Activated naive CD8-positive, alpha-beta T cell treated with anti-CD3 and anti-CD28 coated beads, Interleukin-2, amount 10 ng/mL, durations not matched to agents 7 days and 5 days (primary cell): ENCODE results near the gene SLC39A13. TPM values are rescaled to one million over a fixed set of nuclear protein-coding genes. Genes with fewer than 3 reads are reported as not detected.
A peak's percentile ranks its signal among the peaks of the same experiment; 100 is the strongest.

Experiments used
- ATAC-seq: fragments of 150-1000 bp; cut with Tn5 transposase; one replicate; pipeline ENCODE4 v1.10.0; 2021; ENCODE audit warnings: low read depth, moderate library complexity
- POLR2A ChIA-PET: fragments of 350-600 bp; sonication (Branson Sonifier 250); formaldehyde crosslinking; loops from one replicate; lab custom pipeline; 2021; ENCODE audit warnings: antibody characterized with exemption; lab: Charles Lee
- DNase-seq: peaks from one replicate; pipeline ENCODE4 v3.0.0; 2021
- H3K27ac Mint-ChIP-seq: one replicate; pipeline ENCODE4 v1.8.0; 2022; ENCODE audit warnings: mild to moderate bottlenecking, mixed read lengths
- H3K27me3 Mint-ChIP-seq: one replicate; pipeline ENCODE4 v1.8.0; 2022; ENCODE audit warnings: mild to moderate bottlenecking, moderate library complexity, mixed read lengths
- H3K36me3 Mint-ChIP-seq: one replicate; pipeline ENCODE4 v1.8.0; 2021; ENCODE audit warnings: mild to moderate bottlenecking, mixed read lengths
- H3K4me1 Mint-ChIP-seq: one replicate; pipeline ENCODE4 v1.8.0; 2021; ENCODE audit warnings: mixed read lengths
- H3K4me3 Mint-ChIP-seq: one replicate; pipeline ENCODE4 v1.8.0; 2022; ENCODE audit warnings: mild to moderate bottlenecking, moderate library complexity, mixed read lengths
- H3K9me3 Mint-ChIP-seq: one replicate; pipeline ENCODE4 v1.8.0; 2021; ENCODE audit warnings: mixed read lengths
- total RNA-seq, 2 experiments: library from RNA; stranded (reverse); gene quantifications; one replicate each; pipeline ENCODE4 v1.2.3, GENCODE V29; 2021

The SLC39A13 gene
- total RNA-seq, 2 experiments from 2014 or later: 33.1 to 38.2 TPM

DNA sequence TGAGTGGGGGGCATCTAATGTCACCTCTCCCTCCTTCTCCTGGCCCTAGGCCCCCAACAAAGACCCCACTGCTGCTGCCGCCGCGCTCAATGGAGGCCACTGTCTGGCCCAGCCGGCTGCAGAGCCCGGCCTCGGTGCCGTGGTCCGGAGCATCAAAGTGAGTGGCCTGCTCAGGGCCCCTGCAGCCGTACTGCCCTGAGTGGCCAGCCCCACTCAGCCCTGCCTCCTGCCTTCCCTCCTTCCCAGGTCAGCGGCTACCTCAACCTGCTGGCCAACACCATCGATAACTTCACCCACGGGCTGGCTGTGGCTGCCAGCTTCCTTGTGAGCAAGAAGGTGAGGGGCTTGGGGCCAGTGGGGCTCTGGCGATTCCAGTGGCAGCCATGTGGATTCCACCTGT, 5.0 kb downstream of the SLC39A13 start:
- POLR2A ChIA-PET: interaction anchor here (0.7 kb wide), 1 partner anchor 924 kb away, joined by 3 read pairs; no protein-coding TSS in a partner anchor
- Mint-ChIP-seq H3K9me3 (no peaks in the 10 kb centered on the region), H3K27ac (no peak overlapping the region), H3K36me3 (peaks cover 14% of the 10 kb centered on the region), H3K27me3 (no peaks in the 10 kb centered on the region), H3K4me3 (no peak overlapping the region), H3K4me1 (peaks cover 5% of the 10 kb centered on the region)
- DNase-seq (no peak), ATAC-seq (no peak)

DNA sequence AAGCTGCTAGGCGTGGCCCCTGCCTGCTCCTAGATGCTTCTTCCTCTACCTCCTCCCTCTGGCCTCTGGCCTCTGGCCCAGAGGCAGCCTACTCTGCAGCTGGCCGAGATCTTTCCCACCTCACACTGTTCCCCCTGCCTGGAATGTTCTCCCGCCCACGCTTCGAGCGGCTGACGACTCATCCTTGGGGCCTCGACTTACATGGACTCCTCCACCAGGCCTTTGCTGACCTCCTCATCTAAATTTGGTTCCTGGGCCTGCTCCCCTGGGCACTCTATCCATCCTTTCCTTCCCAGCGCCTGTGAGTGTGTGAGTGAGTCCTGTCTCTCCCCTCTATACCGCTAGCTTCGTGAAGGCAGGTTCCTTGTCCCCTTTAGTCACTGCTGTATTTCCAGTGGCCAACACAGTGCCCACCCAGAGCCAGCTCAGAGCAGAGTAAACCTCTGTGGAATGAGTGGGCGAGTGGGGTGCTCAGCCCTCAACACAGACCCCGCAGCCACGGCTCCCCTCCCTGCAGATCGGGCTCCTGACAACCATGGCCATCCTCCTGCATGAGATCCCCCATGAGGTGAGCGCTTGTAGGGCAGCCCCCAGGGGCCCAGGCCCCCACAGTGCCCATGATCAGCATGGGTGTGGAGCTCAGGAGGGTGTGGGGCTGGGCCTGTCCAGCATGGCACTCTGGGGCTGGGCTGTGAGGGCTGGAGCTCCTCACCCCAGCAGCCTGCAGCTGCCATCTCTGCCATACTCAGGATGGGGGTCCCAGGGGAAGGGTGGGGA, 5.7 kb downstream of the SLC39A13 start:
- H3K9me3 Mint-ChIP-seq: no peaks in the 10 kb centered on the region
- H3K4me3 Mint-ChIP-seq: no peak overlapping the region
- no peak for DNase-seq
- peaks cover 5% of the 10 kb centered on the region for H3K4me1 Mint-ChIP-seq
- H3K27me3 Mint-ChIP-seq: no peaks in the 10 kb centered on the region
- H3K36me3 Mint-ChIP-seq: peaks cover 18% of the 10 kb centered on the region
- no peak for ATAC-seq
- POLR2A ChIA-PET: interaction anchor here (0.6 kb wide), 1 partner anchor 40 kb away, joined by 4 read pairs; no protein-coding TSS in a partner anchor
- peak overlapping the region; percentile 25 for H3K27ac Mint-ChIP-seq

DNA sequence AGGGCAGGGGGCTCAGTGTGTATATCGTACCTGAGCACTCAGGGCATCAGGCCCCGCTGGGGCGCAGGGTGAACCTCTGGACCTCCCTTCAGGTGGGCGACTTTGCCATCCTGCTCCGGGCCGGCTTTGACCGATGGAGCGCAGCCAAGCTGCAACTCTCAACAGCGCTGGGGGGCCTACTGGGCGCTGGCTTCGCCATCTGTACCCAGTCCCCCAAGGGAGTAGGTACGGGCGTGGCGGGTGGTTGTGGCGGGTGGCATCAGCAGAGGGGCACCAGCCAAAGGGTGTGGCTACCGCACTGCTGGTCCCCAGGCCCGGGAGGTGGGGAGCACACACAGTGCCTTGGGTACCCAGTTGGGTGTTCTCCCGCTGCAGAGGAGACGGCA, 6.3 kb downstream of the SLC39A13 start:
- H3K27ac Mint-ChIP-seq: no peak overlapping the region
- ATAC-seq: no peak
- POLR2A ChIA-PET: interaction anchor here (0.6 kb wide), 1 partner anchor 40 kb away, joined by 4 read pairs; no protein-coding TSS in a partner anchor
- no peaks in the 10 kb centered on the region for H3K27me3 Mint-ChIP-seq
- peaks cover 19% of the 10 kb centered on the region for H3K36me3 Mint-ChIP-seq
- DNase-seq: no peak
- no peaks in the 10 kb centered on the region for H3K9me3 Mint-ChIP-seq
- H3K4me3 Mint-ChIP-seq: no peak overlapping the region
- H3K4me1 Mint-ChIP-seq: peaks cover 5% of the 10 kb centered on the region

DNA sequence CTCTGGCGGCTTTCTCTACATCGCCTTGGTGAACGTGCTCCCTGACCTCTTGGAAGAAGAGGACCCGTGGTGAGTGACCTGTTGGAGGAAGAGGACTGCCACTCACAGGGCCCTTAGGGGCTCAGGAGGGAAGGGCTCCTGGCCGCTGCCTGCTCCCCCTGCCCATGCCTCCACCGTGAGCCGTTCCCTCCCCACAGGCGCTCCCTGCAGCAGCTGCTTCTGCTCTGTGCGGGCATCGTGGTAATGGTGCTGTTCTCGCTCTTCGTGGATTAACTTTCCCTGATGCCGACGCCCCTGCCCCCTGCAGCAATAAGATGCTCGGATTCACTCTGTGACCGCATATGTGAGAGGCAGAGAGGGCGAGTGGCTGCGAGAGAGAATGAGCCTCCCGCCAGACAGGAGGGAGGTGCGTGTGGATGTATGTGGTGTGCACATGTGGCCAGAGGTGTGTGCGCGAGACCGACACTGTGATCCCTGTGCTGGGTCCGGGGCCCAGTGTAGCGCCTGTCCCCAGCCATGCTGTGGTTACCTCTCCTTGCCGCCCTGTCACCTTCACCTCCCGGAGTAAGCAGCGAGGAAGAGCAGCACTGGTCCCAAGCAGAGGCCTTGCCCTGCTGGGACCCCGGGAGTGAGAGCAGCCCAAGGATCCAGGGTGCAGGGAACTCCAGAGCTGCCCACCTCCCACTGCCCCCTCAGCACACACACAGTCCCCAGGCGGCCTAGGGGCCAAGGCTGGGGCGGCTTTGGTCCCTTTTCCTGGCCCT, 6.9 kb downstream of the SLC39A13 start:
- Mint-ChIP-seq H3K4me3 (no peak overlapping the region), H3K27me3 (no peaks in the 10 kb centered on the region), H3K4me1 (peaks cover 5% of the 10 kb centered on the region), H3K36me3 (peaks cover 23% of the 10 kb centered on the region), H3K27ac (no peak overlapping the region), H3K9me3 (no peaks in the 10 kb centered on the region)
- POLR2A ChIA-PET: interaction anchor here (0.6 to 0.8 kb wide), 2 partner anchors 11 to 39 kb away, joined by 4 read pairs; partner anchors contain the start of gene PSMC3
- DNase-seq: no peak
- no peak for ATAC-seq

DNA sequence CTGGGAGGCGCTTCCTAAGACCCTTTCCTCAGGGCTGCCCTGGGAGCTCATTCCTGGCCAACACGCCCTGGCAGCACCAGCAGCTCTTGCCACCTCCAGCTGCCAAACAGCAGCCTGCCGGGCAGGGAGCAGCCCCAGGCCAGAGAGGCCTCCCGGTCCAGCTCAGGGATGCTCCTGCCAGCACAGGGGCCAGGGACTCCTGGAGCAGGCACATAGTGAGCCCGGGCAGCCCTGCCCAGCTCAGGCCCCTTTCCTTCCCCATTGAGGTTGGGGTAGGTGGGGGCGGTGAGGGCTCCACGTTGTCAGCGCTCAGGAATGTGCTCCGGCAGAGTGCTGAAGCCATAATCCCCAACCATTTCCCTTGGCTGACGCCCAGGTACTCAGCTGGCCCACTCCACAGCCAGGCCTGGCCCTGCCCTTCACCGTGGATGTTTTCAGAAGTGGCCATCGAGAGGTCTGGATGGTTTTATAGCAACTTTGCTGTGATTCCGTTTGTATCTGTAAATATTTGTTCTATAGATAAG, 7.6 kb downstream of the SLC39A13 start:
- H3K9me3 Mint-ChIP-seq: no peaks in the 10 kb centered on the region
- H3K4me1 Mint-ChIP-seq: peaks cover 5% of the 10 kb centered on the region
- no peaks in the 10 kb centered on the region for H3K27me3 Mint-ChIP-seq
- H3K4me3 Mint-ChIP-seq: no peak overlapping the region
- no peak overlapping the region for H3K27ac Mint-ChIP-seq
- POLR2A ChIA-PET: interaction anchor here (0.8 kb wide), 1 partner anchor 10 kb away, joined by 4 read pairs; the partner anchor contains the start of gene PSMC3
- DNase-seq (no peak), ATAC-seq (no peak)
- peaks cover 23% of the 10 kb centered on the region for H3K36me3 Mint-ChIP-seq

DNA sequence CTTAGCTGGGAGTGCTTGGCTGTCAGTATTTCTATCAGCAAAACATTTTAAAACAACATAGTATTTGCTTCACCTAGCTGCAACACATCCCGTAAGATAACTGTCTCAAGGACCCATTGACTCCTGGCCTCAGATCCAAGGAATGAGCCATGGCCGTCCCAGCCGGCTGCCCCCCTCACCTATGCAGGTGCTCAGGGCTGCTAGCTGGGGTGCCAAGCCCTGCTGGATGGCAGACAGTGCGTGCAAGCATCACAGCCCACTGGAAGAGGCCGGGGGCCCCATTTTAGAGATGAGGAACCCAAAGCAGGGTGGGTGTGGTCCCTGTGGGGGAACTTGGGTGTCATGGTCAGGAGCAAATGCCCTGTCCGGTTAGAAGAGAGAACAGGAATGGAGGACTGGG, 9.3 kb downstream of the SLC39A13 start:
- ATAC-seq (no peak), DNase-seq (no peak)
- H3K9me3 Mint-ChIP-seq: no peaks in the 10 kb centered on the region
- H3K27ac Mint-ChIP-seq: peak overlapping the region; percentile 42
- no peak overlapping the region for H3K4me3 Mint-ChIP-seq
- peaks cover 5% of the 10 kb centered on the region for H3K4me1 Mint-ChIP-seq
- no peaks in the 10 kb centered on the region for H3K27me3 Mint-ChIP-seq
- H3K36me3 Mint-ChIP-seq: peaks cover 23% of the 10 kb centered on the region
- POLR2A ChIA-PET: interaction anchor here (1.4 to 1.8 kb wide), 2 partner anchors 8 to 9 kb away, joined by 3 to 5 read pairs; partner anchors contain the start of genes PSMC3 and SLC39A13

DNA sequence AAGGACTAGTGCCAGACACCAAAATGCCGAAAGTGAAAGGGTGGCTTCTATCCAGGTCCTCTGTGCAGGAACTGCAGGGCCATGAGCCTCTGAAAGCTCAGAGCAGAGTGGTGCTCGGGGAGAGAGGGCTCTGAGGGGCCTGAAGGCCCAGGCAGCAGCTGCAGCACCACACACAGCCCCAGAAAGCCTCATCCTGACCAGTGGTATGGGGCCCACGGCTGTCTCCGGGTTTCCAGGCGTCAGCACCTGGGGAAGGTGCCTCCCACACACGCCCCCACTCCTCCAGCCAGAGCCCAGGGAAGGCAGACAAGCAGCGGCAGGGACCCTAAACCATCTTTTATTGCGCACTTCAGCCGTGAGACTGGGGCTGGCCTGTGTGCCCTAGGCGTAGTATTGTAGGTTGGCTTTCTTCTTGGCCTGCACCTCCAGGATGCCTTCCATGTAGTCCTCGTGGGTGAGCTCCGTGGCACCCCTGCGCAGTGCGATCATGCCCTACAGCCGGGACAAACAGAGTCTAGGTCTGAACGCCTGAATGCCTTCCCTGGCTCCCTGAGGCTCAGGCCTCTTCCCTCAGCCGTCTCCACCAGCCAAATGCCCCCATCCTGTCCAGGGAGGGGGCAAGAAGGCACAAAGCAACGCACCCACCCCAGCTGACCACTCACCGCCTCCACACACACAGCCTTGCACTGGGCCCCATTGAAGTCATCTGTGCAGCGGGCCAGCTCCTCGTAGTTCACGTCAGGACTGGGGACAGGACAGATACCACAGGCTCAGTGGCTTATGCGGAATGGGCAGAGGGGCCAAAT, 10.3 kb downstream of the SLC39A13 start:
- Mint-ChIP-seq H3K9me3 (no peaks in the 10 kb centered on the region), H3K27me3 (no peaks in the 10 kb centered on the region), H3K4me1 (peaks cover 5% of the 10 kb centered on the region), H3K27ac (no peak overlapping the region), H3K36me3 (peaks cover 27% of the 10 kb centered on the region), H3K4me3 (no peak overlapping the region)
- DNase-seq (no peak), ATAC-seq (no peak)
- POLR2A ChIA-PET: interaction anchor here (0.7 kb wide), 1 partner anchor 361 kb away, joined by 3 read pairs; no protein-coding TSS in a partner anchor

DNA sequence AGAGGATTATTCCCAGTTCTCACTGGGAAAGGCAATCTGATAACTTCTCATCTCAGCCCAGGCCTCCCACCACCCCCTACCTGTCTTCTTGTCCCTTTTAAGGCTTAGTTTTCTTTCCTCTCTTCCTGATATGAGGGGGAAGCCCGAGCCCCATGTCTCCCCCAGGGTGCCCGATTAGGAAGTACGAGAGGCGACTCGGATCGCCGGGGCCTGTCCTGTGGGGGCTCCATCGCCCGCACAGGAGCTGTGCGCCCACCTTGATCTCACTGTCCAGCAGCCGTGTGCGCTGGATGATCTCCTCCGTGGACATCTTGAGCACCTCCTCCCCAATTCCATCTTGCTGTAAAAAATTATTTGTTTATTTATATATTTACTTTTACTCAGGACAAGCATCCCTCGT, 17.2 kb downstream of the SLC39A13 start:
- H3K27me3 Mint-ChIP-seq: no peaks in the 10 kb centered on the region
- no peaks in the 10 kb centered on the region for H3K9me3 Mint-ChIP-seq
- H3K4me3 Mint-ChIP-seq: peak overlapping the region; percentile 100
- DNase-seq (no peak), ATAC-seq (no peak)
- H3K27ac Mint-ChIP-seq: peak overlapping the region; percentile 99
- H3K36me3 Mint-ChIP-seq: peaks cover 16% of the 10 kb centered on the region
- POLR2A ChIA-PET: interaction anchor here (0.7 to 3.9 kb wide), 8 partner anchors 8 to 210 kb away, joined by 3 to 22 read pairs (median 4); partner anchors contain the start of gene DDB2
- H3K4me1 Mint-ChIP-seq: peaks cover 18% of the 10 kb centered on the region

DNA sequence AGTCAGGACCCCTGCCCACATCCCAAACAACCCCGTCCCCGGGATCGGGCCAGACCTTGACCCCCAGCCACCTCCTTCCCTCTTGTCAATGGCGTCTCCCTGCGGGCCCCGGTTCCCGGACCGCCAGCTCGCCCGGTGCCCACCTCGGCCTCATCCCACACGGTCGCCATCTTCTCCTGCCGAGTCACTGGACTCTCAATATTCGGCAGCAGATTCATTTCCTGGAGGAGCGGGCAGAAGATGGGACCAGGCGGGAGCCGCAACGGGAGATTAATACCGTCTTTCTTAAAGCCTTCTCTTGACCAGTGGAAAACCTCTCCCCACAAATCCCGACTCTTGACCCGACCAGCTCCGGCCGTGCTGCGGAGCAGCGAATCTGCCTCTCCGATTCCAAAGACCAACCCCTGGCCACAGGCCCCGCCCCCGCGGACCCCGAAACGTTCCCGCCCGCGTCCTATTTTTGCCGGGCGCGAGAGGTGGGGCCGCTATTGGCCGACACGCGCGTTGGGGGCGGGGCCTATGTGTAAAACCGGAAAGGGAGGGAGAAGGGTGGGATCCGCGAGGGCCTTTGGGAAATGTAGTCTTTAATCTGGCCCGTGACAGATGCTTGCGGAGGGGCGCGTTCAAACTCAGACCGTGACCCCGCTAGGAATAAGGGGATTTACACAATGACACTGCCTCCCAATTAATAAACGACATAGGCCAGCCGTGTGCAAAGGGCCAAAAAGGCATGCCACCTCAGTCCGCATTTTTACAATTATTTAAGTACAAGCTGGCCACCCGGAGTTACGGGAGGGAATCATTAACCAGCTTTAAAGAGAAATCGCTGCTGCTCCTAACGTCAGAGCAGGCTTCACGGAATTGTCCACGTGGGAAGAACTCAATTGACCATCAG, 17.9 kb downstream of the SLC39A13 start, which contains the start of gene PSMC3:
Gene PSMC3 (minus strand): TSS at position 378 of the 895 bp plus-strand sequence. CDS start 160 bp downstream, at position 218.
- ATAC-seq: peak; percentile 94
- H3K36me3 Mint-ChIP-seq: peaks cover 16% of the 10 kb centered on the region
- POLR2A ChIA-PET: interaction anchor here (0.7 to 3.9 kb wide), 11 partner anchors 9 to 211 kb away, joined by 3 to 22 read pairs (median 4); partner anchors contain the start of genes ACP2 and DDB2
- peaks cover 18% of the 10 kb centered on the region for H3K4me1 Mint-ChIP-seq
- H3K9me3 Mint-ChIP-seq: no peaks in the 10 kb centered on the region
- peak within 1 kb of the TSS; percentile 99 for H3K27ac Mint-ChIP-seq
- peak; percentile 99 for DNase-seq
- H3K27me3 Mint-ChIP-seq: no peaks in the 10 kb centered on the region
- H3K4me3 Mint-ChIP-seq: peak within 1 kb of the TSS; percentile 100

DNA sequence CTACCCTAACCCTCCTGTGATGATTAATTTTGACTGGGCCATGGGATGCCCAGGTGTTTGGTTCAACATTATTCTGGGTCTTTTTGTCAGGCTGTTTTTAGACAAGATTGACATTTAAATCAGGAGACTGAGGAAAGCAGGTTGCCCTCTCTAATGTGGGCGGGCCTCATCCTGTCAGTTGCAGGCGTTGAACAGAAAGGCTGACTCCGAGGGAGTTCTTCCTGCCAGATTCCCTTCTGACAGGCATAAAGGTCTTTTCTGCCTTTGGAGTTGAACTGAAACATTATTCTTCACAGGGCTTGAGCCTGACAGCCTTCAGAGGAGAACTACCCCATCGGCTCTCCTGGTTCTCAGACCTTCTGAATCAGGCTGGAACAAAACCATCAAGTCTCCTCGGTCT, 22.1 kb downstream of the SLC39A13 start:
- no peak for ATAC-seq
- no peak overlapping the region for H3K4me3 Mint-ChIP-seq
- no peak for DNase-seq
- peaks cover 3% of the 10 kb centered on the region for H3K36me3 Mint-ChIP-seq
- H3K27ac Mint-ChIP-seq: no peak overlapping the region
- H3K27me3 Mint-ChIP-seq: no peaks in the 10 kb centered on the region
- H3K4me1 Mint-ChIP-seq: peaks cover 5% of the 10 kb centered on the region
- POLR2A ChIA-PET: no interaction called here
- H3K9me3 Mint-ChIP-seq: no peaks in the 10 kb centered on the region

DNA sequence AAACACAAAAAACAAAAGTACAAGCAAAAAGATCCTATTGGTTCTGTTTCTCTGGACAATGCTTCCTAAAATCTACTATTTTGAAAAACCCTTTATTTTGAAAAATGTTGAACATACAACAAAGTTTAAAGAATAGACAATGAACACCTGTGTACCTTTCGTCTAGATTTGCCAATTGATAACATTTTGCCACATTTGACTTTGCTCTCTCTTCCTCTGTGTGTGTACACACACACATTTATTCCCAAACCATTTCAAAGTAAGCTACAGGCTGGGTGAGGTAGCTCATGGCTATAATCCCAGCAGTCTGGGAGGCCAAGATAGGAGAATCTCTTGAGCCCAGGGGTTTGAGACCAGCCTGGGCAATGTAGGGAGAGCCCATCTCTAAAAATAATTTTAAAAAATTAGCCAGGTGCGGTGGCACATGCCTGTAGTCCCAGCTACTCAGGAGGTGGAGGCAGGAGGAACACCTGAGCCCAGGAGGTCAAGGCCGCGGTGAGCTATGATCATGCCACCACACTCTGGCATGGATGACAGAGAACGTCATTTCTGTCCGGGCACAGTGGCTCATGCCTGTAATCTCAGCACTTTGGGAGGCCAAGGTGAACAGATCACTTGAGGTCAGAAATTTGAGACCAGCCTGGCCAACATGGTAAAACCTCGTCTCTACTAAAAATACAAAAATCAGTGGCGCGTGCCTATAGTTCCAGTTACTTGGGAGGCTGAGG, 23.1 kb downstream of the SLC39A13 start:
- no peak overlapping the region for H3K27ac Mint-ChIP-seq
- H3K9me3 Mint-ChIP-seq: no peaks in the 10 kb centered on the region
- H3K4me3 Mint-ChIP-seq: no peak overlapping the region
- H3K27me3 Mint-ChIP-seq: peaks cover 4% of the 10 kb centered on the region
- no peak for DNase-seq
- H3K4me1 Mint-ChIP-seq: peaks cover 4% of the 10 kb centered on the region
- POLR2A ChIA-PET: no interaction called here
- no peaks in the 10 kb centered on the region for H3K36me3 Mint-ChIP-seq
- ATAC-seq: no peak
